Cardiac fibroblast (primary cell): ENCODE measurements around the gene POMGNT2.

Source experiments
- DNase-seq, 2 donors: peaks; one replicate each; pipeline versions ENCODE4 v3.0.0 to v3.0.0-alpha.2; 2010; ENCODE audit warnings: low read depth in 2 of 2
- H3K4me3 ChIP-seq, 2 donors: replicated peaks in 1 of 2; 1 replicate in 1 of 2; 2 replicates in 1 of 2; pipeline ENCODE4 v1.5.1; 2011; ENCODE audit warnings: low read depth in 2 of 2, low read length in 2 of 2, mild to moderate bottlenecking in 2 of 2, moderate library complexity in 1 of 2
- CTCF ChIP-seq: IDR thresholded peaks from one replicate; pipeline ENCODE4 v1.5.1; 2011; ENCODE audit warnings: low read depth, mild to moderate bottlenecking, low read length, inconsistent platforms

Gene POMGNT2

GRCh38 chr3:43095370-43095769 lies 10.5 kb downstream of the POMGNT2 start:
- TF ChIP-seq CTCF, result no peak
- no peak for DNase-seq

DNA sequence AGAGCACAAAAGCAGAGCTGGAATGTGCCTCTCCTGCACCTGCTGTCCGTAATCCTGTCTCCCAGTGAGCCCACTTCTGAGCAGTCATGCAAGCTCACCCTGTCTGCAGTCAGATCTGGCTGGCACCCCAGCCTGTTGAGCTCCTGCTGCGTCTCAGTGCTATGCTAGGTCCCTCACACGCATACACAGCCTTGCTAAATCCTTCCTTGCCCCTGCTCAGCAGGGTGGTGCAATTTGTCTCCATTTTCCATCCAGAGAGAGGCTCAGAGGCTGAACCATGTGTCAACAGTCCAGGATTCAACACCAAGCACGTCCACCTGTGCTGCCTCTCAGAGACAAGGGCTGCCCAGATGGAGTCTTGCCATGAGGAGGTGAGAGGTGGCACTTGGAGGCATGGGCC lies 11.0 kb downstream of the POMGNT2 start:
- DNase-seq, result no peak
- H3K4me3 ChIP-seq, result no peak overlapping the region
- no peak for TF ChIP-seq CTCF

More at GRCh38 chr3:43095370-43095769, 10.5 kb downstream of the POMGNT2 start:
- H3K4me3 ChIP-seq, result no peak overlapping the region

DNA sequence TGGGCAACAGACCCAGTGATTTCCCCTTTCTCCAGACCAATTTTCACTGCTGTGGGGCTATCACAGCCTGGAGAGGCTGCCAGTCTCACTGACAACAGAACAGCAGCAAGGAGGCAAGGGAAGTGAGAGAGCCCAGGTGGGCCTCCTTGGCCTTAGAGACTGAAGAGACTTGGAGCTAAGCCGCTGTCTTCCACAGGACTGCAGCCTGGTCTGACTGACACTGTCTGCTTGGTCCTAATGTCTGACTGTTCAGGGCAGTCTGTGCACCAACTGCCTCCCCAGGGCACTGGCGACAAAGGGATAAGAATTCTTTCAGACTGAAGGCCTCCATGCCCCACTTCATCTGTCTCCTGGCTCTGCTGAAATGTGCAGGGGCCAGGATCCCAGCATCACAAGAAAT lies 11.5 kb downstream of the POMGNT2 start:
- H3K4me3 ChIP-seq, result no peak overlapping the region
- TF ChIP-seq CTCF, result no peak
- no peak for DNase-seq

GRCh38 chr3:43093974-43094373 lies 11.9 kb downstream of the POMGNT2 start:
- TF ChIP-seq CTCF, result no peak
- no peak overlapping the region for H3K4me3 ChIP-seq
- DNase-seq, result no peak

DNA sequence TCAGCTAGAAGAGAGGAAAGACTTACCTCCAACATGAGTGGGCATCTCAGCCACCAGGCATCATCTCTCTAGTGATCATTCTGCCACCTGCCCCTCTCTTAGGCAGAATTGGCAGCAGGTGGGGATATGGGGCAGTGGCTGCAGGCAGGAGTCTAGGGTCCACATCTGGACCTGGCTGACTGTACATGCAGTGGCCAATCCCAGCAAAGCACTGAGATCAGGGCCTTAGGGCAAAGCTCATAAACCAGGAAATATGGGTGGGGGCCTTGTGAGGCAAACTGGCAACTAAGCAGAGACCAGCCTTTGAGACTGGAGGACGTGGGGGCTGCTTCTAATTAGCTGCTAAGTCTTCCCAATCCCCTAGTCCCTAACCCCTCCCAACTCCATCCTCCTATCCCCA lies 12.9 kb downstream of the POMGNT2 start:
- TF ChIP-seq CTCF, result no peak
- no peak overlapping the region for H3K4me3 ChIP-seq
- no peak for DNase-seq

DNA sequence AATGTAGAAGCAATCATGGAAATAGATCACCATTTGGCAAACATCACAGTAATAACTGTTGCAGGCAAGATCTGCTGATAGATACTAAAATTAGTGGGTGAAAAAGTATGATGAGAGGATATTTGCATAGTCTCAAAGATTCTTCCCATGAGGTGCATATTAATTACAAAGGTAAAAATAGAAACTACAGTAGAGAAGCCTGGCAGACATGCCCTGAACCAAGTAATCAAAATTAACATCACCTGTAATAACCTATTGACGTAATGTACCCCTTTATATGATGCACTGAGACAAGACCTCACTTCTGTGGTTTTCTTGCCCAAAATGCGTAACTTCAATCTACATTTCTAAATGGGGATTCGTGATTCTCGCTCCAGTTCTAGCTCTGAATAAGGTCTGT lies 14.4 kb downstream of the POMGNT2 start:
- DNase-seq, result no peak
- H3K4me3 ChIP-seq, result no peak overlapping the region
- no peak for TF ChIP-seq CTCF

- no peak overlapping the region for H3K4me3 ChIP-seq
- no peak for TF ChIP-seq CTCF
- no peak for DNase-seq
These were observed 15.6 kb downstream of the POMGNT2 start for GRCh38 chr3:43090238-43090637.
